Gastroesophageal sphincter (tissue), 3 donors: ENCODE measurements around the gene MRPL44.

Source experiments
- EP300 ChIP-seq: sonication (generic); formaldehyde crosslinking; IDR thresholded peaks from one replicate; pipeline ENCODE4 v1.6.1; 2017; ENCODE audit warnings: antibody characterized with exemption, mild to moderate bottlenecking
- POLR2A ChIP-seq, 2 donors: fragments of 450-650 bp; IDR thresholded peaks; one replicate each; pipeline ENCODE4 v1.6.1; 2017; ENCODE audit warnings: antibody characterized with exemption in 2 of 2, mild to moderate bottlenecking in 2 of 2, moderate library complexity in 1 of 2
- POLR2AphosphoS5 ChIP-seq: sonication (generic); formaldehyde crosslinking; IDR thresholded peaks from one replicate; pipeline ENCODE4 v1.6.1; 2017; ENCODE audit warnings: antibody characterized with exemption
- TF ChIP-seq, protein P1 (sequence below), 4 experiments: fragments of 200-600 bp in 2 of 4; fragments of 450-650 bp in 2 of 4; sonication (generic) in 1 of 4; IDR thresholded peaks; one replicate each; pipeline ENCODE4 v1.5.1; 2017 to 2019; ENCODE audit warnings: antibody characterized with exemption in 4 of 4, mild to moderate bottlenecking in 2 of 4, moderate library complexity in 2 of 4

GRCh38 chr2:223920109-223920508 lies 37.2 kb upstream of the MRPL44 start:
- TF ChIP-seq, protein P1, sequence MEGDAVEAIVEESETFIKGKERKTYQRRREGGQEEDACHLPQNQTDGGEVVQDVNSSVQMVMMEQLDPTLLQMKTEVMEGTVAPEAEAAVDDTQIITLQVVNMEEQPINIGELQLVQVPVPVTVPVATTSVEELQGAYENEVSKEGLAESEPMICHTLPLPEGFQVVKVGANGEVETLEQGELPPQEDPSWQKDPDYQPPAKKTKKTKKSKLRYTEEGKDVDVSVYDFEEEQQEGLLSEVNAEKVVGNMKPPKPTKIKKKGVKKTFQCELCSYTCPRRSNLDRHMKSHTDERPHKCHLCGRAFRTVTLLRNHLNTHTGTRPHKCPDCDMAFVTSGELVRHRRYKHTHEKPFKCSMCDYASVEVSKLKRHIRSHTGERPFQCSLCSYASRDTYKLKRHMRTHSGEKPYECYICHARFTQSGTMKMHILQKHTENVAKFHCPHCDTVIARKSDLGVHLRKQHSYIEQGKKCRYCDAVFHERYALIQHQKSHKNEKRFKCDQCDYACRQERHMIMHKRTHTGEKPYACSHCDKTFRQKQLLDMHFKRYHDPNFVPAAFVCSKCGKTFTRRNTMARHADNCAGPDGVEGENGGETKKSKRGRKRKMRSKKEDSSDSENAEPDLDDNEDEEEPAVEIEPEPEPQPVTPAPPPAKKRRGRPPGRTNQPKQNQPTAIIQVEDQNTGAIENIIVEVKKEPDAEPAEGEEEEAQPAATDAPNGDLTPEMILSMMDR (IDR thresholded peaks at IDR 0.05) = no peak
- TF ChIP-seq POLR2A (IDR thresholded peaks at IDR 0.05) (no peak), EP300 (no peak), POLR2AphosphoS5 (no peak)
